Measurements from ENCODE around the gene NEK6.

Gene NEK6

DNA sequence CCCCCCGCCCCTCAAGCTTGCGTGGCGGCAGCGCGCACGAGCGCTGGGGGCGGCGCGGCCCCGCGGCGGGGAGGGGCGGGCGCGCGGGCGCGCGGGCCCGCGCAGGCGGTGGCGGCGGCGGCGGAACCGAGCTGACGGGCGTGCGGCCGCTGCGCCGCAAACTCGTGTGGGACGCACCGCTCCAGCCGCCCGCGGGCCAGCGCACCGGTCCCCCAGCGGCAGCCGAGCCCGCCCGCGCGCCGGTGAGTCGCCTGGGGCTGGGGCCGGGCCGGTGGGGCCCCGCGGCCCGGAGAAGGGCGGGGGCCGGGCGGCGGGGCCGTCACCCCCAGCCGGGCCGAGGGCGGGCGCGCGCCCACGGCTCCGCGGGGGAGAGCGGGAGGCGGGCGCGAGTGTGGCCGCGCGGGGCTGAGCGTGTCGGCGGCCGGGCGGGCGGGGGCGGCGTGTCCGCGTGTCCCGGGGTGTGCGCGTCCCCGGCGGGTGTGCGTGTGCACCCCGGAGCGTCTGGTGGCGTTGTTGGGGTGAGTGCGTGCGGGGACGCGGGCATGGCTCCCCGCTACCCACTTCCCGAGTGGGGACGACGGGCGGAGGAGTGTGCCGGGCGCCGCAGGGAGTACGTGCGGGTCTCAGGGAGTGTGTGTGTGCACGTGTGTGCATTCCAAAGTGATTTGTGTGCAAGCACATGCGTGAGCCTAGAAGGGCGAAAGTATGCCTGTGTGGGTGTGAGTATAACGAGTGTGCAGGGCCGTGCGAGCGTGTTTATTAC, at the start of gene NEK6:
Gene NEK6, plus strand, starts transcription at position 106 of the 763 bp plus-strand sequence. CDS start 44,016 bp downstream, outside the sequence.
- peak; percentile 31 to 43 for ATAC-seq

DNA sequence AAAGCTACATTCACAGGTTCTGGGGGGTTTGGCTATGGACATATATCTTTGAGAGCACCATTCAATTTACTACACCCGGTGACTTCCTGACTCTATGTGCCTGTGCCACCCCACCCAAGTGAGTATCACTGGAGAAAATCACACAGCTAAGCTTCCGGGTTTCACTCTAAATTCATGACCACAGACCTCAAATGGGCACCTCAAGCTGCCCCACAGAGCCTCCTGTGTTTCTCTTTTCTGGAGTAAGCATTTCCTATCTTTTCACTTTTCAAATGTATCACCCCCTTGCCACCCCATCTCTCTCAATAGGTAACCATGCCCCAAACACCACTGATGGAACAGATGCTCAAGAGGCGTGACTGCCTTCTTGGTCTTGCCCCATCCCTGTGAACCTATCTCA, 49.2 kb upstream of the NEK6 start:
- no peak for ATAC-seq

DNA sequence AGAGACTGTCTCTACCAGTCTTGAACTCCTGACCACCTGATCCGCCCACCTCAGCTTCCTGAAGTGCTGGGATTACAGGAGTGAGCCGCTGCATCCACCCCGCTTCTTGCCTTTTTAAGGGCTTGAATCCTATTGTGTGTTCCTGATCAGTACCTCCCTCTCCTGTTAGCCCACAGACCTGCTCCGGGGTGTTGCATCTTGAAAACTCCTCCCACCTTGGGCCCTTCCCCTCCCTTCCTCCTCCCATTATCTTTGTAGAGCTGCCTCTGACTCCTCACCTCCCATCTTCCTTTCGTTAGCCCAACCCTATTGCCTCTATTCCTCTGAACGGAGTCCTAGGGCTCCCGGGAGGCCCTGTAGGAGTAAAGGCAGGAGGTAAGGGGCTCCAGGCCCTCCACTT, 48.5 kb upstream of the NEK6 start:
- no peak for ATAC-seq

DNA sequence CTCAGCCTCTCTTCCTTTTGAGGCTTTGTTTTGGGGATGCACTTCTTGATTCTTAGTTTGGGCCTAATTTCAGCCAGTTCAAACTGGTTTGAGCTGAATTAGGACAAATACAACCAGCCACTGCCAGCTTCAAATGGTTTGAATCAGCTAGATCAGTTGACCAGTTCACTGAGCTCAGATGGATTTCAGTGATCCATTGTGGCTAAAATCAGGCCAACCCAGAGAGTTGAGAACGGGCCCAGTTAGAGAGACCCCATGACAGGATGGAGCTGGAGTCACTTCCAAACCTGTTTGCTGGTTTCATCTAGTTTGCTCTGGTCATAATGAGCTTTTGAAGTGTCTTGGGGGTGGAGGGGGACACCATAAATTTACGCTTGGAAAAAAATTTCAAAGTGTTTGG, 48.0 kb upstream of the NEK6 start:
- ATAC-seq, result no peak

DNA sequence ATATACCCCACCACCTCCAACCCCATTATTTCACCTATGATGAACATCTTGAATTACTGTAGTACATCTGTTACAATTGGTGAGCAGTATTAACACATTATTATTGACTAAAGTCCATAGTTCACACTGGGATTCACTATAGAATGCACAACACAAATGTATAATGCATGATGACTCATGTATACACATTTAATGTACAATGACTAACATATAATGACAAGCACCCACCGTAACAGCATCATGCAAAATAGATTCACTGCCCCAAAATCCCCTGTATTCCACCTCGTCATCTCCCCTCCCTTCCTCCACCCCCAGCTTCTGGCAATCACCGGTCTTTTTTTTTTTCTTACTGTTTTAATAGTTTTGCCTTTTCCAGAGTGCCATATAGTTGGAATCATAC, 47.1 kb upstream of the NEK6 start:
- peak; percentile 98 to 99 for ATAC-seq

DNA sequence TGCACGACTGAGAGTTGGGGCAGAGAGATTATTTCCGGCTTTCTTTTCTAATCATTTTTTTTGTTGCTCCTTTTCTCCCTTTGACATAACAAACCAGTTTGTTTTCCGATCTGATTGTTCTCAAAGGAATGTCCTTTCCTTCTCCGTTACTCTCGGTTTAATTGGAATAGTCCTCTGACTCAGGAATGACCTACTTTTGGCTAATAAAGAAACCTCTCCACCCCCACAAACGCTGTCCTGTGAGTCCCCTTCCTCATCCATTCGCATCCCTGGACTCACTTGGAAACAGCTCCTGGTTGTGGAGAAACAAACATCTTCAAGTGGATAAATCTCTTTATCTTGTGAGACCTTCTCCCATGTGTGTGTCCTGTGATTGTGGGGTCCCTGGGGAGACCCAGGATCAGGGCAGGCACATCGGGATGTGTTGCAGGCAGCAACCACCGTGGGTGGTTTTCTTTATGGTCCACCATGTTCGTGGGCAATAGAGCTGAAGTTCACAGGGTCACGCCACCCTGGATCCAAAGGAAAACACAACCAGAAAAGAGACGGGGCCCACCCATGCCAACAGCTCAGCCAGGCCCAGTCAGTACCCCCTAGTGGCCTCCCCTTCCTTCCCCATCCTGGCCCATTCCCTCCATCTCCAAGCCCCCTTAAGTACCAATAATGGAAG, 45.2 kb upstream of the NEK6 start:
- no peak for ATAC-seq

DNA sequence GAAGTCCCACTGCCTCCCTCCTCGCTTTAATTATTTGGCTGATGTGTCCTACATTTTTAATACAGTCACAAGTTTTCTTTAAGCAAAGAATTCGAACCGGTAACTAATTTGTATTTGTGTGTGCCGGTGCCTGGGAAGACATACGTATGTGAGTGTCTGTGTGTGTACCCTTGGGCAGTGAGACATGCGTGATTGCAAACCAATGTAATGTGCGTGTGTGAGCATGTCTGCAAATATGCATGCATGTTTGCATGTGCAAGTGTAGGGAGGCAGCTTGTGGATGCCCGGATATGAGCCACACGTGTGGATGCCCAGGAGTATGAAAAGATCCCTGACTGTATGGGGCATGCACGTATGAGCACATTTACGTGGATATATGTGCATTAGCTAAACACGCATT, 44.4 kb upstream of the NEK6 start:
- ATAC-seq, result no peak

DNA sequence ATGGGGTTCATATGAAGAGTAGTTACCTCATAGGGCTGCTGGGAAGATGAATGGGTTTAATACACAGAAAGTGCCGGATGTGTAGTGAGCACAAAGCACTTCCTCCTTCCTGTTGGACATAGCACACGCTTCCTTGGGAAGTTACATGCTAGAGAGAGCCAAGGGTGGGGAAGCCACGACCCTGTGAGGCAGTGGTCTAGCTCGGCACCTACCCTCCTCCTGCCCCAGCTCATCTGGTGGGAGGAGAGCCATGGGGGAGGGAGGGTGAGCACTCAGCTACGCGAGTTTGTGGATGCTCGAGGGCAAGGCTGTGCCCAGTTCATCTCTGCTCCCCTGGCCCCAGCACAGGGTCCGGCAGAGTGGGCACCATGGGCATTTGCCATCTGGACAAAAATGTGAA, 43.6 kb upstream of the NEK6 start:
- no peak for ATAC-seq

DNA sequence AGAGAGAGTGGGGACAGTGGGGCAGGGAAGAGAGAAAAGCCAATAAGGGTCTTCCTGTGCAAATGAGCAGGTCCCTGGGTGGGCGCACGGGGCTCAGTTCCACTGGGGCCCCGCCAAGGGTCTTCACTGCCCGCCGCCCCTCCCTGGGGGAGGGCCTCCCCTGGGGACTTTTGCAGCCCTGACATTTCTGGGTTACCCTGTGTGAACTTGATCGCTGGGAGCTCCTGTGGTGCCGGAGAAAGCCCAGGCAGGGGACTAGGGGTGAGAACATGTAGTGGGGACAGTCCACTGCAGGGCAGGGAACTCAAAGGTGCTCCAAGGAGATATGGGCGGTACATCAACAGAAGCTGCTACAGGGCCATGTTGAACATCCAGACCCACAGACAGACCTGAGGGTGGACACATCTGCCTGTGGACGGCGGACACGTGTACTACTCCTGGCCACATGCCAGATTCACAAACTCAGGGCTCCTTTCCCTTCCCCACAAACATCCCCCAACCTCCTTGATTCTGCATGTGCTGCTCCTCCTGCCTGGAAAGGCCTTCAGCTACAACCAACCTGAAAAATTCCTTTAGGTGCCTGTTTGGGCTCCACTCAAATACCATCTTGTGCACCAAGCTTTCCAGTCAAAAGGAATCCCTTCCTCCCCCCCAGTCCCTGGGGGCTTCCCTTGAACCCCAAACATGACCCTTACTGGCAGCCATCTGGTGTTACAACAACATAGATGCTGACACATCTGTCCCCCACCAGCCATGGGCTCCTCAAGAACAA, 43.0 kb upstream of the NEK6 start:
- no peak for ATAC-seq

DNA sequence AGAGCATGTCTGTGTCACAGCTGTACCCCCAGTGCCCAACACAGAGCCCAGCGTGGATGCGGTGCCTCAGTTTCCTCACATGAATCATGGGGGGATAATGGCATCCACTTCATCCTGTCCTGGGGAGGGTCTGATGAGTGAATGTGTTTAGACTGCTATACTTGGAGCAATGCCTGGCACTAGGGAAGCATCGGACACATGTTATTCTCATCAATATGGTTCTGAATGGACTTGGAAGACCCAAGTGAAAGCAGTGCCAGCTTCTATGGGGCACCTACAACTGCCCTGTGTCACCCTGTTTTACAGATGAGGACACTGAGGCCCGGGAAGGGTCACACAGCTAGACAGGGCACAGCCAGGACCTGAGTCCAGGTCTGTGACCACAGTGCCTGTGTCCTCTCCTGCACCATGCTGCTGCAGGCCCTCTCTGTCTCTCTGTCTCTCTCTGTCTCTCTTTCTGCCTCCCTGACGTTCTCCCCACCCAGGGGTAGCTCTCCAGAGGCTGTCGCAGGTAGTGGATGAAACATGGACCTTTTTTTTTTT, 42.3 kb upstream of the NEK6 start:
- no peak for ATAC-seq

DNA sequence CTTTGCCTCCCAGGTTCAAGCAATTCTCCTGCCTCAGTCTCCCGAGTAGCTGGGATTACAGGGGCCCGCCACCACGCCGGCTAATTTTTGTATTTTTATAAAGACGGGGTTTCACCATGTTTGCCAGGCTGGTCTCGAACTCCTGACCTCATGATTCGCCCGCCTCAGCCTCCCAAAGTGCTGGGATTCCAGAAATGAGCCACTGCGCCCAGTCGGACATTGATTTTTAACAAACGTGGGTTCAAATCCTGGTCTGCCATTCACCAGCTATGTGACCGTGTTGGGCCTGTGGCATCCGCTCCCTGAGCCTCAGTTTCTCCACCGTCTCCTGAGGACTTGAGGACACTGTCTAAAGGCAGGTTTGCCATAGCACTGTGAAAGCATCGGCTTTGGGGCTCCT, 41.8 kb upstream of the NEK6 start:
- ATAC-seq, result no peak

DNA sequence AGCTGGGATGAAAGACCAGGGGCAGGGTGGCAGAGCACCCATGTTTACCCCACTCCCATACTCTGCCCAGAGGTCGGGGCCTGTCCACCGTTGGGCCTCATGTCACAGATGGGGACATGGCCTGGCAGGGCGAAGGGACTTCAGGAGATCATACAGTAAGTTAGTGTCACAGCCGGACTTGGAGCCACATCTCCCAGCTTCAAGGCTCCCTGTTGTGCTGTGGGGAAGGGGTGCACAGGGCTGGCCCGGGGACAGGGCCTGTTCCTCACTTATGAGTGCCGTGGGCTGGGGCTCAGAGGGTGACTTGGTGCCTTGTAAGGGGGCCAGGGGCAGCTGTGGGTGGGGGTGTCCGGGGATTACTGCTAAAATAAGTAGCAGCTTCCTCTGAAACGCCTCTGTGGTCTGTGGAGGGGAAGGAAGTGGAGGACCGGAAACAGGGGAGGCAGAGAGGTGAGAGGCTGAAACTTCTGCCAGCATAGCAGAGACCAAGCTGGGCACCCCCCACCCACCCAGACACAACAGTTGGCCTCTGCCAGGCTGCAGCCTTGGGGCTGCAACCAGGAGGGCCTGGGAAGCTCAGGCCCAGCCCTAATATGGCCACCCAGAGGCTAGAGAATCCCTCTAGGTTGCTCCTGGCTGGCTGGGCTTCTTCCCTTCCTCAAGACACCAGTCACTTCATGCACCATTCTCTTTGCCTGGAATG, 41.1 kb upstream of the NEK6 start:
- ATAC-seq, result peak; percentile 55 to 56

DNA sequence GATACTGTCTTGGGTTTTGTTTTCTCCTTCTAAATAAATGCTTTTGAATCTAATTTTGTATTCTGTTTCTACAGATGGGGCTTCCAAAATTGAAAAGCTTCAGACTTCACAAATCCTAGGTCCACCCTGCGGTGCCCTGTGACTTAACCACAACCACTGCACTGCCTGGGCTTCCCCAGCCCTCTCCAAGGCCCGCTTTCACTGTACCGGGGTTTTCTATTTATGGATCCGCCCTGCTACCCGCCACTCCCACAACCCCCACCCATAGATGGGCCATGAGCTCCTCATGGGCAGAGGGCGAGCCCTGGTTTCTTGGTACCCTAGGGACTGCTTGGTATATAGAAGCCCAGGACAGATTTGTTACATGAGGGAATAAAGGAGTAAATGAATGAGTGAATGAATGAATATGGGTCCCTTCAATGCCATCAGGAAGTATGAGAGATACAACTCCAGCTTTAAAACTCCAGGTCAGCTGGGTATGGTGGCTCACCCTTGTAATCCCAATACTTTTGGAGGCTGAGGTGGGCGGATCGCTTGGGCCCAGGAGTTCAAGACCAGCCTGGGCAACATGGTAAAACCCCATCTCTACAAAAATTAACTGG, 39.8 kb upstream of the NEK6 start:
- ATAC-seq, result no peak

DNA sequence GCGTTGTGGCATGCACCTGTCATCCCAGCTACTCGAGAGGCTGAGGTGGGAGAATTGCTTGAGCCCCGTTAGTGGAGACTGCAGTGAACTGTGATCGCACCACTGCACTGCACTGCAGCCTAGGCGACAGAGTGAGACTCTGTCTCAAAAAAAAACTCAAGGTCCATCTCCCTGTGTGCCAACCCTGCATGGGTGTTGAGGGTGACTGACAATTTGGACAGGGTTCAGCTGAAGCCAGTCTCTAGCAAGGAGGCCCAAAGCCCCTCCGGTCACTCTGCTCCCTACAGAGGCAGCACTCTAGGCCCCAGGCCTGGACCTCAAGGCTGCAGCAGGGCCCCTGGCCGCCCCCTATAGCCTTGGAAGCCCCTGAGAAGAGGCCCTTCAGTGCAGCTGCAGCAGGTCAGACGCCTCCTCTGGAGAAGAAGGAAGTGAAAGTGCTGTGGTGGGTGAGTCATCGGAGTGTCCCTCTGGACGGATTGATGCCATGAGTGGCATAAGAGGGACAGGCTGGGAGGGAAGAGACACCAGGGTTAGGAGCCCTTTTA, 39.2 kb upstream of the NEK6 start:
- peak; percentile 15 to 22 for ATAC-seq

DNA sequence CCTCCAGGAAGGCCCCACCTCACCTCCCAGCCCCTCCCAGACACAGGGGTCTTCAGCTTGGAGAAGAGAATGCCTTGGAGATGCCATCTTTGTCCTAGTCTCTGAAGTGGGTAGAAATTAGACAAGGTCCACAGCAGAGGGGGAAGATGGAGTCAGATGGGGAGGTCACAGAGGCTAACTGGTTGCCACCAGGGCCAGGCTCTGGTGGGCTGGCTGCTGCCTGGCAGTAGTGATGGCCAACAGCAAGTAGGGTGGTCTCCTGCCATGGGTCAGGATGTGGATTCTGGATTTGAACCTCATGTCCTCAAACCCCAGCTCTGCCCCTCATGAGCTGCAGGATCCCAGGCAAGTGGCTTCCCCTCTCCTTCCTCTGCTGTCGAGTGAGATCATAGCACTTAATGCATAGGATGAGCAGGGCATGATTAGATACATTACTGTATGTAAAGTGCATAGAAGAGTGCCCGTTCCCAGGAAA, 38.7 kb upstream of the NEK6 start:
- ATAC-seq, result no peak

DNA sequence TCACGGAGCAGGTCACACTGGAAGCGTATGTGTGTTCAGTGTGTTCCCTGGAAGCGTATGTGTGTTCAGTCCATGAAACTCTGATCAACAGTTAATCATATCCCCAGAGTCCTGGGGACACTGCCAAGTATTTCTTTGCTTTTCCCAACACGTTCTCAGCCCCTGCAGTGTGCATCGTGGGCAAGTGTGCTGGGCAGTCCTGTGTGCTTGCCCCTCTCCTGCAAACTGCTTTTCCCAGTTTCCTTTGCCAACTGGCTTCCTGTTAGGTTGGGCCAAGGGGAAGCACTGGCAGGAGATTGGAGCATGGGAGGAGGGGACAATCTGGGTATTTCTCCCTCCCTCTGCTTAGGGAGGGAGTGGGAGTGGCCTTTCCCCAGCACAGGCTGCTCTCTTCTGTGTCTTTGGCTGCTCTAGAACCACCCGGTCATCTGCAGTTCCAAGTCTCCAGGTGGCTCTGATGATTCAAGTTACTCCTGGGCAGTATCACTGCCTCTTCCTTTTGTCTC, 36.8 kb upstream of the NEK6 start:
- no peak for ATAC-seq

DNA sequence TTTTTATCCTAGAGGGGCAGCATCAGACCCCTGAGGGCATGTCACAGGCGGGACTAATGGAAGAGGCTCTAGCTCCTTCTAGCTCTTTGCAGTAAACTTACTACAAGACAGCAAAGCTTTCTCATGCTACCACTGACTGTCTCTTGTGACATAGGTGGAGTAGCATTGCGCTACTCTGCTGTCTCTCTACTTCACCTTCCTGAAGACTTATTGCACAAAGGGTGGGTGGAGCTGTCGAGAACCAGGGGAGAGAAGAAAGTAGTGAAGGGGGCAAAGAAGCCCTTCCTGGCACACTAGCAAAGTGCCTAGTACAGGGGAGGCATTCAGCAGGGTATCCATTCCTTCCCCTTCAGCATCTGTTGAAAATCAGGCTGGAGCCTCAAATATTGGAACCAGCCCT, 36.1 kb upstream of the NEK6 start:
- ATAC-seq, result no peak

DNA sequence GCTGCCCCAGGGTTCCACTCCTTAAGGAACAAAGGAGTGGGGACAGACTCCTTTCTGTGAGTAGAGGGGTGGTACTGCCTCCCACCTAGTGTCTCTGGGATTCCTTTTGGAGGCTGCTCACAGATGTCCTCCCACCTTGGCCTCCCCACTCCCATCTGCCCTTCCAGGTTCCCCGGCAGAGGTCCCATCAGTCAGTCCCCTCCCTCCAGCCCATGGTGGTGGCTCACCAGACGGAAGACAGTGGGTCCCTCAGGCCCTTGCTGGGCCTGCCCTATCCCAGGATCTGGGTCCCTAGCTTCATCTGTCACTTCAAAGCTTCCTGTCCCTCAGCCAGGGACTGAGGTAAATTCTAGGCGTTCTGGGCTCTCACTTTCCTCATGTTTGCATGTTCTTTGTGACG, 35.6 kb upstream of the NEK6 start:
- ATAC-seq, result no peak

DNA sequence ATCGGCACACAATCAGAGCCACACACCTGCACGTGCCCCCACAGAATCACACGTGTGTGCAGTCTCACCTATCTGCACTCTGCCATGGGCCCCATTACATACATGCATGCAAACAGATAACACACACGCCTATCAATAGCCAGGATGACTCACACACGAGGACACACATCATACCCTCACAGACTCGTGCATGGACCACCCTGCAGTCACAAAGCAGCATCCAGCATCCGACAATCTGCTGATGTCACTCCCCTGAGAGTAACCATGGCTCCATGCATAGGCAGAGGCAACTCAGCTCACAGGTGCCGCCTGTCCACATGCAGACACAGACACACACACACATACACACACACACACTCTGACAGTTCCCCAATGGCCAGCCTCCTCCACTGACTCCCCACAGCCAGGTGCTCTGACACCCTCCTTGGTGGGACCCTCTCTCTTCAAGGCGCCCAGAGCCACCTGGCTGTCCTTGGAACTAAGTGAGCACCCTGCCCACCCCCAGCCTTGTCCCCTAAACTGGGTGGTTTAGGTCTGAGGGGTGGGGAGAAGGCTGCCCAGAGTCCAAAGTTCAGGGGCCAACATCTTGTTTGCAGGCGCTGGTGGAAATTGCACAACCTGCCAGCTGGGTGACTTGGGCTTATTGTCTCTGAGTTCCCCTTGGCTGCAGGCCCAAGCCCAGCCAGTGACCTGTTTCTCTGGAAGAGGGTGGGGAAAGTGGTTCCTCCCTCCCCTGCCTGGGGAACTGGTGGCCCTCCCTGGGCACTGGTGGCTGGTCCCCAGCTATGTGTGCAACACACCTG, 34.6 kb upstream of the NEK6 start:
- no peak for ATAC-seq

DNA sequence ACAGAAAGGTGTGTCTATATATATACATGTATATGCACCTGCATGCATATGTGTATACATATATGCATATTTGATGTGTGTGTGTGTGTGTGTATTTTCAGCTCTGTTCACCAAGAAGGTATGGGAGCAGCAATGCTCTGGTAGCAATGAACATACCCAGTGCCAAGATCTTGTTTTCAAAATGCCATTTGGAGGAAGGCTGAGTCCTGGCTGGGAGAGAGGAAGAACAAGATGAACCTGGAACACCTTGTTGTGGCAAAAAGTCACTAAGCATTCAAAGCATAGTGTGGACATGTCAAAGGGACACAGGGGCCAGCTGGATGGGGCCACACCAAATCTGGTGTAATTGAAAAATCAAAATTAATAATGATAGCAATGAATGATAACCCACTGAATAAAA, 31.8 kb upstream of the NEK6 start:
- ATAC-seq, result no peak

DNA sequence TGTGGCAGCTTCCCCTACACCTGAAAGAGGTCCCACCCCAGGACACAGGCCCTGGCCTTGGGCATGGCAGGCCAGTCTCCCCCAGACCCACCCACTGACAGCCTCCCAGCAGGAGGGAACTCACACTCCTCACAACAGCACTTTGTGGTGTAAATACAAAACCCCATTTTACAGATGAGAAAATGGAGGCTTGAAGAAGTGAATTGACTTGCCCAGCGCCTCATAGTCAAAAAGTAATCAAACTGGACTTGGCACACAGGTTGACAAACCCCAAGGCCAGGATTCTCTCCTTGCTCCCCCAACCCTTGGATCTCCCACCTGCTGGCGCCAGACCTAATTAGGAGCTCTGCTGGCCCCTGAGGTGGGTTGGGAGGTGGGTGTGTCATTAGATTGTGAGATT, 29.2 kb upstream of the NEK6 start:
- no peak for ATAC-seq

Measured in activated CD4-positive, CD25-positive, alpha-beta regulatory T cell treated with anti-CD3 and anti-CD28 coated beads, Interleukin-2, amount 50 U/mL, for 24 hours (primary cell).